HG03442 (cell line): Measurements from ENCODE around the gene MAP3K20.

Experiments used
- ATAC-seq: cut with Tn5 transposase; IDR thresholded peaks from one replicate; pipeline ENCODE4 v1.9.1; 2021; ENCODE audit warnings: mild to moderate bottlenecking, moderate library complexity; ENCODE audit not compliant: unreplicated experiment

The MAP3K20 gene

GRCh38 chr2:173050684-173051083 lies 25.0 kb upstream of the MAP3K20 start:
- no peak for ATAC-seq

- ATAC-seq, result no peak
Measured at GRCh38 chr2:173051463-173052215, 24.0 kb upstream of the MAP3K20 start.

- ATAC-seq, result no peak
Measured at GRCh38 chr2:173053043-173053699, 22.5 kb upstream of the MAP3K20 start.

GRCh38 chr2:173054466-173054865 lies 21.2 kb upstream of the MAP3K20 start:
- ATAC-seq, result no peak

GRCh38 chr2:173056705-173057364 lies 18.8 kb upstream of the MAP3K20 start:
- no peak for ATAC-seq

- no peak for ATAC-seq
Measured at GRCh38 chr2:173058097-173058496, 17.5 kb upstream of the MAP3K20 start.

- ATAC-seq, result no peak
Measured at GRCh38 chr2:173058673-173059072, 17.0 kb upstream of the MAP3K20 start.

- ATAC-seq, result no peak
Measured at GRCh38 chr2:173059292-173059691, 16.4 kb upstream of the MAP3K20 start.

GRCh38 chr2:173059971-173060461 lies 15.6 kb upstream of the MAP3K20 start:
- no peak for ATAC-seq

GRCh38 chr2:173062801-173063200 lies 12.8 kb upstream of the MAP3K20 start:
- ATAC-seq, result no peak

- no peak for ATAC-seq
Measured at GRCh38 chr2:173064151-173064805, 11.4 kb upstream of the MAP3K20 start.

- no peak for ATAC-seq
Measured at GRCh38 chr2:173066887-173067676, 8.6 kb upstream of the MAP3K20 start.

GRCh38 chr2:173075056-173075780 lies 428 bp upstream of the MAP3K20 start:
- ATAC-seq, result no peak

- peak; percentile 26 for ATAC-seq
Measured at GRCh38 chr2:173076581-173077345, 1.1 kb downstream of the MAP3K20 start.

GRCh38 chr2:173077506-173078177 lies 2.0 kb downstream of the MAP3K20 start:
- ATAC-seq, result no peak

- ATAC-seq, result no peak
Measured at GRCh38 chr2:173079141-173079540, 3.5 kb downstream of the MAP3K20 start.

- ATAC-seq, result no peak
Measured at GRCh38 chr2:173079973-173080860, 4.6 kb downstream of the MAP3K20 start.
